Nucleus accumbens (tissue), 56 donors: ENCODE measurements around the gene DBN1.

ENCODE experiments used
- DNase-seq, 56 donors: peaks; one replicate each; lab custom pipeline; 2025; lab: John Stamatoyannopoulos, UW

Gene DBN1

GRCh38 chr5:177447066-177447610 is 26.3 kb downstream of the DBN1 start:
- peak in 51 of 56 donors; percentile 31 to 87 (median 73) for DNase-seq

GRCh38 chr5:177446200-177447065 is 27.0 kb downstream of the DBN1 start, which contains the start of gene PRR7:
TSS of gene PRR7 (plus strand) at chr5:177446814. CDS start at chr5:177455068, 8,254 bp downstream.
- peak in 52 of 56 donors; percentile 27 to 86 (median 67) for DNase-seq

GRCh38 chr5:177445917-177446199 is 27.6 kb downstream of the DBN1 start:
- DNase-seq: no peak

GRCh38 chr5:177445052-177445916 is 28.1 kb downstream of the DBN1 start:
- DNase-seq: no peak

- no peak for DNase-seq
Observed at GRCh38 chr5:177444106-177445051, 29.1 kb downstream of the DBN1 start.

GRCh38 chr5:177443144-177443983 is 30.1 kb downstream of the DBN1 start:
- no peak for DNase-seq

- no peak for DNase-seq
Observed at GRCh38 chr5:177442066-177442826, 31.2 kb downstream of the DBN1 start.

- DNase-seq: no peak
Observed at GRCh38 chr5:177440990-177441780, 32.2 kb downstream of the DBN1 start.

GRCh38 chr5:177440211-177440989 is 33.0 kb downstream of the DBN1 start:
- no peak for DNase-seq

- no peak for DNase-seq
Observed at GRCh38 chr5:177439518-177440053, 33.8 kb downstream of the DBN1 start.

GRCh38 chr5:177438468-177438867 is 35.0 kb downstream of the DBN1 start:
- DNase-seq: no peak

GRCh38 chr5:177437623-177438022 is 35.8 kb downstream of the DBN1 start:
- no peak for DNase-seq

GRCh38 chr5:177435847-177436536 is 37.4 kb downstream of the DBN1 start:
- no peak for DNase-seq

- no peak for DNase-seq
Observed at GRCh38 chr5:177434942-177435738, 38.3 kb downstream of the DBN1 start.

- DNase-seq: no peak
Observed at GRCh38 chr5:177434437-177434836, 39.0 kb downstream of the DBN1 start.
